ENCODE measurements around the gene PAX5.

The PAX5 gene

DNA sequence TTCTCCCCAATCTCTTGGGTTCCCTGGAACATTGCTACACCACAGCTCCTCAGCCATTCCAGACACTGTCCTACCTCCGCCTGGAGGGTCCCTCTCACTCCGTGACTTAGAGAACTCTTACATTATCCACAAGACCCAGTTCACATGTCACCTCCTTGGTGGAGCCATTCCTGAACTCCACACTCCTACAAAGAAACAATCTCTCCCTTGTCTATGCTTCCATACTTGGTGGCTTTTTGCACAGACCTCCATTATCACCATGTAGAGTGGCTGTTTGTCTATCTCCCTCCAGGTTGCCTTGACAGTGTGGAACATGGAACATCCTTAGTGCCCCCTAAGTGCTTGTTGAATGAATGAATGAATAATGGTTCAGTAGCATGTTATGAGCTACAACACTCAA is 105.9 kb downstream of the PAX5 start:
- DNase-seq, result no peak

DNA sequence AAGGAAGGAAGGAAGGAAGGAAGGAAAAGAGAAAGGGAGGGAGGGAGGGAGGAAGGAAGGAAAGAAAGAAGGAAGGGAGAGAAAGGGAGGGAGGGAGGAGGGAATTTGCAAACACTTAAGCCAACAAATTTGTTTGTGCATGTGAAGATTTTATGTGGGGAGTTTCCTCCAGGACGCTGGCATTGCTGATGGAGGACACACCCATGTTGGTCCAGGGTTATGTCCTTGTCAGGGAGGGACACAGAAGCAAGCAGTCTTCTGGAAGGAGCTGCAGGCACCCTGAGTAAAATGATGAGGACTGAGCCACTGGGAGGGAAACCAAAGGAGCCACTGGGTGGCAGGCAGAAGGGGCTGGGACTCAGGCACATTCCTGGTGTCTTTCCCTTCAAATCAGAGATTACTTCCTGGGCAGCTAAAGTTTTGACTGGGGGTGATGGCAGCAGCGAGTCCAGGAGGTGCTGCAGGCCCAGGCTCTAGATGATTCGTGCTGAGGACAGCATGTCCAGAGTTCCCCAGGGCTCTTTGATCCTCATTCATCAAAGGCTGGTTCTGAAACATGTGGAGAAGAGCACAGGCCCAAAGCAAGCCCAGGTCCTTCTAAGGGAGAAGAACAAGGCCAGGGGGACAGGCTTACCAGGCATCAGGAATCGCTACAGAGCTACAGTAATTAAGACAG is 109.2 kb downstream of the PAX5 start:
- DNase-seq, result no peak

- DNase-seq, result no peak
Observed at GRCh38 chr9:36924071-36924470, 110.0 kb downstream of the PAX5 start.

DNA sequence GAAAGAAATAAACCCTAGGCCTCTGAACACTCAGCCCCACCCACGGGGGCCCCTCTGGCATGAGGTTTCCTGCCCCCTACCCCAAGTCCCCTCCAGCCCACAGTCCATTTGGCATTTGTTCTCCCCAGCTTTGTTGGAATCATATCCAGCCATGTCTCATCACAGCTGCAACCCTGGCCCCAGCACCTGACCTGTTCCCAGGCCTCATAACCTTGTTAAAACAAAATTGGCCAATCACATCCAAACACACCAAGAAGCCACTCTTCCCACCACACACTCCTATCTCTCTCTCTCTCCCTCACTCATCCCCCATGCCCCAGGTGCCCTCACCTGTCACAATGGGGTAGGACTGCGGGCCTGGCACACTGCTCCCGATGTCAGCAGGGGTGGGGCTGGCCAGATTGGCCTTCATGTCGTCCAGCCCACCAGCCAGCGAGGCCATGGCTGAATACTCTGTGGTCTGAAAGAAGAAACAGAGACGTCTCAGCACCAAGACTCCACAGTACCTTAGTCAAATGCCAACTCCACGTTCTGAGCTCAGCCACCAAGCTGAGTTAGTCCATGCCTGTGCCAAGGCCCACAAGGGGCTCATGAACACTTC is 110.9 kb downstream of the PAX5 start:
- DNase-seq, result no peak

DNA sequence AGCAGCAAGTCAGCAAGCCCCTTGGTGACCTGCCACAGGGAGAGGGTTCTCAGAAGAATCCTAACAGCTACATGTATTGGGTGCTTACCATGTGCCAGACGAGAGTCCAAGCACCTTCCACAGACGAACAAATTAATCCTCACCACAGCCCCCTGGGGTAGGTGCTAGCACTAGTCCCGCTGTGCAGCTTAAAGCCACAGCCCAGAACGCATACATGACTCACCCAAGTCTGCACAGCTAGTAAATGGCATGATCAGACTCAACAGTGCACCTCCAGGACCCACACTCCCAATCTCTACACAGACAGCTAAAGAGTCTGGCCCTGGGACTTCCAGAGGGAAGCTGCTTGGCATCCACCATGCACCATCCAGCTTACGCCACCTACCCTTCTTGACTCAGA is 111.5 kb downstream of the PAX5 start:
- no peak for DNase-seq

GRCh38 chr9:36914212-36914577 is 119.9 kb downstream of the PAX5 start:
- no peak for DNase-seq

- no peak for DNase-seq
Observed at GRCh38 chr9:36913393-36914211, 120.5 kb downstream of the PAX5 start.

- no peak for DNase-seq
Observed at GRCh38 chr9:36912620-36913019, 121.4 kb downstream of the PAX5 start.

DNA sequence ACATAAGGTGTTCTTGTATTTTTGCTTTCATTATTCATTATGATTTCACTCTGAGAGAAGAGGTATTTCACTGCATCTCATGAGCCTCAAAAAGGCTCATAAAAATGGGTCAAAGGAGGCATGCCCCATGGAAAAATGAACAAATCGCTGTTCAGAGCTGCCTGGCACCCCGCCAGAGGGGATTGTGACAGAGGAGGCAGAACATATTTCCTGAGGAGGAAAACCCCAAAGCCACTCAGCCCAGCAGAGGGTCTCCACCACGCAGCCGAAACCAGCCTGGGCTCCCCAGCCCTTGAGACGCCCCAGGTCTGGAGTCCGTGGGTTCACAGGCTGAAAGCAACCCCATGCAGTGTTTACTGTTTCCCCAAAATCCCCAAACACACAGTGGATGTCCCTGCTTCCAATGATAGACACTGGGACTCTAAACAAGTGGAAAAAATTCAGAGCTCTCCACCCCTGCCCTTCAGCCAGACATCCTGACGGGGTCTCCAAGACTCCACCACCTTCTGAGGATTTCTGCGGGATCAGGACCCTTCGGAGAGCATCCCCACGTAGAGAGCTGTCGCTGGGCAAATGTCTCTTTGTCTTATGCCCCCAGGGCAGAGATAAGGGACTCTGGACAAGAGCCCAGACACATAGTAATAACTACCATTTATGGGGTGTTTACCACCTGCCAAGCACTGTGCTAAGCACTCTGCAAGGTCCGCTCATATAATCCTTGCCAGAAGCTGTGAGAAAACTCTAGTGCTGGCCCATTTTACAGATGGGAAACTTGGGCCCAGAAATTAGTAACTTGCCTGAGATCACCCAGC is 122.3 kb downstream of the PAX5 start:
- DNase-seq, result no peak

- no peak for DNase-seq
Observed at GRCh38 chr9:36911037-36911436, 123.0 kb downstream of the PAX5 start.

DNA sequence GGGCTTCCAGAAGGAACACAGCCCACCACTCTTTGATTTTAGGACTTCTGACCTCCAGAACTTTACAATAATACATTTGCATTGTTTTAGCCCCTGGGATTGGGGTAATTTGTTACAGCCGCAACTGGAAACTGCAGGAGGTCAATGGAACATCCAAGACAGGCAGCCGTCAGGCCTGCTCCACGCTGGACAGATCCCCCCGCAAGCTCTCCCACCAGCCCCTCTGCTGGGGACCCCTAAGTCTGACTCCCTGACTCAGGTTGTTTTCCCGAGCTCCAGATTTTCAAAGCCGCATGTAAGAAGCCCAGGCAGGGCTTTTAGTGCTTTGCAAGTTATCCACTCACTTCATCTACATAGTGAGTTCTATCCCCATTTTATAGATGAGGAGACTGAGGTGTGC is 127.6 kb downstream of the PAX5 start:
- DNase-seq, result no peak

DNA sequence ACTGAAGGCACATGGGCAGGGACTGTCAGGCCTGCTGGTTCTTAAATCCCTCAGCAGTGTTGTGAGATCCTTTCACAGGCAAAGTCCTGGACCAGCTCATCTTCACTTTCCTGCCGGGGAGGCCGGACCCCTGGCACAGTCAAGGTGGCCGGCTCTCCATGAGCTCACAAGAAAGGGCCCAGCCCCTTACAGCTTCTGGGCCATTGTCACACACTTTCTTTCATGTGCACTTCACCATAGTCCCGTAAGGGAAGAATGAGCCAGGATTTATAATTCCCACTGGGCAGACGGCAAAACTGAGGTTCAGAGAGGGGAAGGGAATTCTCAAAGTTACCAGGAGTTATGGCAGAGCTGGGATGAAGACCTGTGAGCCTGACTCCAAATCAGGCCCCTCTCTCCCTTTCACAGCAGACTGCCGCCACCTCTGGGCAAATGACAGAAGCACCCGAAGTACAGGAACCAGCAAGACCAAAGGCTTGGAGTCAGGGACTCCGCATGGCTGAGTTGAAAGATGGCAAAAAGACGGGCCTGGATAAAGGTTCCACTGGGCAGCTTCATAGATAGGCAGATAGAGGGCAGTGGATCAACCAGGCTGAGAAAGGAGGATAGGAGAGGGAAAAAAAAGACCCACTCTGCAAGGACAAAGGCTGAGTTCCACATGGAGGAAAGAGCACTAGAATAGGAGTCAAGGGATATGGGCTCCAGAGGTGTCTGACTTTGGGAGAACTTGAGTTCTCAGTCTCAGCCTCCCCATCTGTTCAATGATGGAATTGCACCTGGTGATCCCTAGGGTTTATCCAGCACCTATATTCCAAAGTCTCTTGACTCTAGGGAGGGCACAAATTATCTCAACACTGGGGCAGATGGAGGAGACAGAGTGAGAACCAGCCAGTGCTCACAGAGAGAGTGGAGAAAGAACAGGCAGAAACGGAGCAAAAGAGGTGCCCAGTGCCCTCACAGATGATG is 128.7 kb downstream of the PAX5 start:
- no peak for DNase-seq

GRCh38 chr9:36903541-36904435 is 130.3 kb downstream of the PAX5 start:
- no peak for DNase-seq

DNA sequence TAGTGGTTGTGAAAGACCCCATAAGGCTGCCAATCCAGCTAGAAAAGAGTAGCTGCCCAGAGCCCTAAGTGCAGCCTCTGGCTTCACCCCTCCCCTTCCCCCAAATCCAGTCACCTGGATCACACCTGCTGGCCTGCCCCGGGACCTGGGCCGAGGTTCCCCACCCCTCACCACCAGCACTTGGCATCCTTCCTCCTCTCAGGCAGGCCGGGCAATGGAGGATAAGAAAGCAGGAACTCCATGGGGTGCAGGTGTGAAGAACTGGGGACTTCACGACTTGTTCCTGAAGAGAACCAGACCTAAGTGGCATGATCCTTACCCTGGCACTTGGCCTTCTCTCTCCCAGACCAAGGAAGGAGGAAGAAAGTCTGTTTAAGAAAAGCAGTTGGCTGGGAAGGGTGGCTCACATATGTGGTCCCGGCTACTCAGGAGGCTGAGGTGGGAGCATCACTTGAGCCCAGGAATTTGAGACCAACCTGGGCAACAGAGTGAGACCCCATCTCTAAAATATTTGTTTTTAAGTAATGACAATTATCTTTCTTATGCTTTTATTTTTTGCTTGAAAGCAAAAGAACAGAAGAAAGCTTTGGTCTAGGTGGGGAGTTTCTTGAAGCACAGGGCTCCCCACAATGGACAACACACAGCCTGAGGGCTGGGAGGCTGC is 131.1 kb downstream of the PAX5 start:
- DNase-seq, result no peak

DNA sequence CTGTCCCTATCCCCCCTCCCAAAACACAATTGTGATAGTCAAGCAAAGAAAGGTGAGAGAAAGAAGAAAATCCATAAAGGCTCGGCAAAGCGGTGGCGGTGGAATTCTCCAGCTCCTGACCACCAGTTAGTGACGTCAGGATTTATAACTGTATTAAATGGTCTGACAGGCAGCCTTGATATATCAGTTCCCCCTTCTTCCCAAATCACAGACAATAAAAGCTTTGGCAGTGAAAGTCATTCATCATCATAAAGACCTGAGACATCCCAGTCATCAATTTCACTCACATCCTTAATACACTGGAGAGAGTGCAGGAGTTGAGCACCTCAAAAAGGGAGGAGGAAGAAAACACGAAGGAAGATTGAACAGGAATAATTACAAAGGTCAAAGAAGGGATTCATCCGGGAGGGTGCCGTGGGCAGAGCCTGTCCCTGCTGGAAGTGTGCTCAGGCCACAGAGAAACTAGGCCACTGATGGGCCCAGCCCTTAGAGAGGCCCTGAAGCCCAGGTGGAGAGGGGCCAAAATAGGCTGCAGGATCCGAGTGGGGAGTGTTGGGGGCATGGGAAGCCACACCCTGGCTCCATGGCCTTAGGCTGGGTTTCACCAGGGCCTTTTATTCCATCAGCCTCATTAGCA is 131.9 kb downstream of the PAX5 start:
- DNase-seq, result no peak

GRCh38 chr9:36901528-36901927 is 132.5 kb downstream of the PAX5 start:
- no peak for DNase-seq

DNA sequence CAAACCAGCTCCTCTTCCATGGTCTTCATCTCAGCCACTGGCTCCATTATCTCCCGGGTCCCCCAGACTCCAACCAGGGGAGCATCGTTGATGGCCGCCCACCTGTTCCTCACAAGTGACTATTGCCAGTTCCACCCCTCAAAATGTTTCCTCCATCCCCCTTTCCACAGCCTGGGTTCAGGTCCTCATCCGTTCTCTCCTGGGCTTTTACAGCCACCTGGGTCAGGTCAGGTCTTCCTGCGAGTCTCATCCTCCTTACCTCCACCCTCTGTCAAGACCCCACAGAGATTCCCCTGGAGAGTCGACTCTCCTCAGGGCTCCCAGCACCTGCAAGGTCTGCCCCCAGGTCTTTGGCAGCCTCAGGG is 133.2 kb downstream of the PAX5 start:
- DNase-seq, result no peak

DNA sequence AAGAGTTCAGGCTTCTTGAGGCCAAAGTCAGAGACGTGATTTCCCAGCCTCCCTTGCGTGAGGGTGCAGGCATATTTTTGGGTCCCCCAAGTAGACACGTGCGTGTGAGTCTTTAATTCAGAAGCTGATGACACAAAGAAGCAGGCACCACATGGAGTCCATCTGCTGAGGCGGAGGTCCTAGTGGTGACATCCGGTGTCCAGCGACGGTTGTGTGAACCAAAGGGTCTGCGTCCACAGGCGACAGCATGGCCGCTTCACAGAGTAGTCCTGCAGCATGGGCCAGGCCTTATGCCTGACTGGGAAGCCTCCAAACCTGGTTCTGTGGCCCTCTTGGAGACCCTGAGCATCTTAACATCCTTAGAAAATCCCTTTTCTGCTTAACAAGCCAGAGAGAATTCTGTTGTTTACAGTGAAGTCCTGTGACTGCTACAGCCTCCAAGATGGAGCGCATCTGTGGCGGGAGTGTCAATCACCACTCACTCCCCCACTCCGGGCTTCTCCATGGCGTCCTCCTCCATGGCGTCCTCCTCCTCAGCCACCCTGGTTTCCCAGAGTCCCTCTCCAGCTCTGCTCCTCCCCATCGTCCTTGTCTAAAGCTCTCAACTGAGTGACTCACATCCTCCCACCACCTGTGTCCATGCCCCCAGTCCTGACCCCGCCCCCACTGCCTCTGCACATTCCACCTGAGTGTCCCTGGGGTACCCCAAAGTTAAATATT is 133.8 kb downstream of the PAX5 start:
- no peak for DNase-seq

DNA sequence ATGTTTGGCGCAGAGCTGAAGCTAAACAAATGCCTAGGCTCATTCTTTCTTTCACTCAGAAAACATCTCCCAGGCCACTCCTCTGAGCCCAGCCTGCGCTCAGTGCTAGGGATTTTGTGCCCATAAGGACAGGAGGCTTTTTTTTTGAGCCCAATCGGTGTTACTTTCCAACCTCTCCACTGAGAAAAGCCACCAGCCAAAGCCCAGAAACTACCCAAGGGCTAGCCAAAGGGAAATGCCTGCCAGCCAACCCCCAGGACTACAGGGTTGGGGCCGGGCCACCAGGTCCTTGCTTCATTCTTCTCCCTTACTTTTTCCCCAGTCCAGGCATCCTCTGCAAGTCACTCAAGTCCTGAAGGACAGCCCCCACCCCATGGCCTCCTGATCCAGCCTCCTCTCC is 134.7 kb downstream of the PAX5 start:
- no peak for DNase-seq
